Kidney (tissue), 14 donors: ENCODE results near the gene NAV3. TPM values are rescaled to one million over a fixed set of nuclear protein-coding genes. Genes with fewer than 3 reads are reported as not detected.

Source experiments
- DNase-seq, 5 donors: peaks; one replicate each; pipeline ENCODE4 v3.0.0-alpha.2; 2013 to 2020
- FAIRE-seq: peaks from 2 replicates; lab custom pipeline; 2012; peaks lifted over from hg19 to GRCh38; lab: Jason Lieb, UNC
- H3K27ac ChIP-seq, 2 donors: one replicate each; pipeline ENCODE4 v1.7.0; 2013; ENCODE audit warnings: low read depth in 2 of 2, low read length in 2 of 2, inconsistent platforms in 1 of 2
- H3K27me3 ChIP-seq: one replicate; pipeline ENCODE4 v1.7.1; 2013; ENCODE audit warnings: low read length, inconsistent platforms; ENCODE audit not compliant: control insufficient read depth, insufficient read depth
- H3K36me3 ChIP-seq, 3 donors: one replicate each; pipeline versions ENCODE4 v1.7.0 to v1.7.1; 2013; ENCODE audit warnings: low read length in 3 of 3, control low read depth in 1 of 3, inconsistent platforms in 1 of 3; ENCODE audit not compliant: insufficient read depth in 3 of 3, control insufficient read depth in 2 of 3
- H3K4me1 ChIP-seq, 3 donors: one replicate each; pipeline versions ENCODE4 v1.7.0 to v1.7.1; 2013; ENCODE audit warnings: low read length in 3 of 3, inconsistent platforms in 1 of 3, low read depth in 1 of 3; ENCODE audit not compliant: control insufficient read depth in 2 of 3, insufficient read depth in 2 of 3
- H3K4me3 ChIP-seq, 3 donors: one replicate each; pipeline versions ENCODE4 v1.7.0 to v1.8.1; 2013; ENCODE audit warnings: low read length in 3 of 3, control low read depth in 1 of 3, inconsistent platforms in 1 of 3
- H3K9ac ChIP-seq, 3 donors: one replicate each; pipeline versions ENCODE4 v1.7.0 to v1.7.1; 2013; ENCODE audit warnings: low read length in 3 of 3, control low read depth in 1 of 3, inconsistent platforms in 1 of 3
- H3K9me3 ChIP-seq, 3 donors: one replicate each; pipeline versions ENCODE4 v1.7.0 to v1.7.1; 2013; ENCODE audit warnings: low read length in 3 of 3, control low read depth in 1 of 3, inconsistent platforms in 1 of 3; ENCODE audit not compliant: control insufficient read depth in 2 of 3, insufficient read depth in 1 of 3
- intact Hi-C: fragments of 100-400 bp; cut with DNase I; formaldehyde crosslinking; loops from one replicate; pipeline ENCODE4 v1.11.1; 2022
- polyA plus RNA-seq: library from polyadenylated mRNA; stranded (reverse); fragments of 350-450 nt; fragmentation: Illumina TruSeq; extraction: RNeasy Lipid Tissue Mini Kit (QIAGEN cat#74804); gene quantifications from one replicate; pipeline ENCODE4 v1.2.3, GENCODE V29; 2014; ENCODE audit warnings: low read depth, low replicate concordance; ENCODE audit not compliant: insufficient read depth
- total RNA-seq: library from RNA; stranded (reverse); fragmentation: NEBNext Ultra II Directional; extraction: Animal tissue kit (Norgen Biotek cat#: 25700); gene quantifications from one replicate; pipeline ENCODE4 v1.2.1, GENCODE V29; 2021
- TF ChIP-seq, protein P1 (sequence below): IDR thresholded peaks from 3 replicates; pipeline ENCODE4 v1.5.1; 2012; ENCODE audit warnings: mild to moderate bottlenecking, moderate library complexity, borderline replicate concordance; ENCODE audit not compliant: insufficient read depth; ENCODE audit errors: extremely low read depth
- donor health status: control.
- donor health status: control.
- donor health status: control.
- donor health status: control.
- donor health status: control.
- donor health status: DM: yes; HTN: yes; CAD: no.
- donor health status: Normal renal cell carcinoma (clear cell type).

The NAV3 gene
- total and polyA plus RNA-seq, 2 donors from 2014 or later = 0.34 to 4.5 TPM

DNA sequence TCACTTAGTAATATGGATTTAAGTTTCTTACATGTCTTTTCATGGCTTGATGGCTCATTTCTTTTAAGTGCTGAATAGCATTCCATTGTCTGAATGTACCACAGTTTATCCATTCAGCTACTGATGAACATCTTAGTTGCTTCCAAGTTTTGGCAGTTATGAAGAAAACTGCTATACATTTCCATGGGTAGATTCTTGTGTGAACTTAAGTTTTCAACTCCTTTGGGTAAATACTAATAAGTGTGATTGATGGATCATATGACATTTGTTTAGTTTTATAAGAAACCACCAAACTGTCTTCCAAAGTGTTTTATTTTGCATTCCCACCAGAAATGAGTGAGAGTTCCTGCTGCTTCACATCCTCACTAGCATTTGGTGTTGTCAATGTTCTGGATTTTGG lies 119.2 kb downstream of the NAV3 start:
- Histone ChIP-seq H3K4me1 (no peaks in the 10 kb centered on the region), H3K27ac (no peak overlapping the region), H3K4me3 (no peak overlapping the region), H3K9me3 (no peaks in the 10 kb centered on the region), H3K9ac (no peak overlapping the region), H3K27me3 (no peaks in the 10 kb centered on the region), H3K36me3 (no peaks in the 10 kb centered on the region)
- DNase-seq (no peak), FAIRE-seq (no peak)
- TF ChIP-seq, protein P1, sequence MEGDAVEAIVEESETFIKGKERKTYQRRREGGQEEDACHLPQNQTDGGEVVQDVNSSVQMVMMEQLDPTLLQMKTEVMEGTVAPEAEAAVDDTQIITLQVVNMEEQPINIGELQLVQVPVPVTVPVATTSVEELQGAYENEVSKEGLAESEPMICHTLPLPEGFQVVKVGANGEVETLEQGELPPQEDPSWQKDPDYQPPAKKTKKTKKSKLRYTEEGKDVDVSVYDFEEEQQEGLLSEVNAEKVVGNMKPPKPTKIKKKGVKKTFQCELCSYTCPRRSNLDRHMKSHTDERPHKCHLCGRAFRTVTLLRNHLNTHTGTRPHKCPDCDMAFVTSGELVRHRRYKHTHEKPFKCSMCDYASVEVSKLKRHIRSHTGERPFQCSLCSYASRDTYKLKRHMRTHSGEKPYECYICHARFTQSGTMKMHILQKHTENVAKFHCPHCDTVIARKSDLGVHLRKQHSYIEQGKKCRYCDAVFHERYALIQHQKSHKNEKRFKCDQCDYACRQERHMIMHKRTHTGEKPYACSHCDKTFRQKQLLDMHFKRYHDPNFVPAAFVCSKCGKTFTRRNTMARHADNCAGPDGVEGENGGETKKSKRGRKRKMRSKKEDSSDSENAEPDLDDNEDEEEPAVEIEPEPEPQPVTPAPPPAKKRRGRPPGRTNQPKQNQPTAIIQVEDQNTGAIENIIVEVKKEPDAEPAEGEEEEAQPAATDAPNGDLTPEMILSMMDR = no peak
- intact Hi-C loops = no loop called here

DNA sequence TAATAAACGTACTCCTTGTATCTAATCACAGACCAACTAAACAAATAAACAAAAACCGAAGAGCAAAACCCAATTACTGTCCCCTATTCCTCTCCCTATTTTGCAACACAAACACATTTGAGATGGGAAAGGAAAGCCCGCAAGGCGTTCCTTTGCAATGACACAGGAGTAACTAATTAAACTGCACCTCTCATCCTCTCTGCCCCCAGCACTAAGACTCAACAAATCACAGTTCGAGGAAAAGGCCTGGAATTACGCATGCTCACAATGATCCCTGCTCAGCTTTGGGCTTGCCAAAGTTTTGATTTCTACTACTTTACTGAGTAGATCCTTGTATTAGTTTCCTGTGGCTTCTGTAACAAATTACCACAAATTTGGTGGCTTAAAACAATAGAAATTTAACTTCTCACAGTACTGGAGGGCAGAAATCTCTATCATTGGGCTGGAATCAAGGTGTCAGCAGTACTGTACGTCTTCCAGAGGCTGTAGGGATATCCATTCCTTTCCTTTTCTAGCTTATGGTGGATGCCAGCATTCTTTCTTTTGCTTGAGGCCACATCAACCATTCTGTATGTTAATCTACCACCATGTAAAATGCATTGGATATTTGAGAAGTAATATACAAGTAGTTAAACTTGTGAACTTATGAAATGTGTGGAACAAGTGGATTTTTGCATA lies 123.0 kb downstream of the NAV3 start:
- Histone ChIP-seq H3K27me3 (no peaks in the 10 kb centered on the region), H3K4me1 (no peaks in the 10 kb centered on the region), H3K27ac (no peak overlapping the region), H3K9ac (no peak overlapping the region), H3K9me3 (no peaks in the 10 kb centered on the region), H3K4me3 (no peak overlapping the region), H3K36me3 (no peaks in the 10 kb centered on the region)
- intact Hi-C loops = no loop called here
- FAIRE-seq (no peak), DNase-seq (no peak)
- TF ChIP-seq, protein P1 = no peak

DNA sequence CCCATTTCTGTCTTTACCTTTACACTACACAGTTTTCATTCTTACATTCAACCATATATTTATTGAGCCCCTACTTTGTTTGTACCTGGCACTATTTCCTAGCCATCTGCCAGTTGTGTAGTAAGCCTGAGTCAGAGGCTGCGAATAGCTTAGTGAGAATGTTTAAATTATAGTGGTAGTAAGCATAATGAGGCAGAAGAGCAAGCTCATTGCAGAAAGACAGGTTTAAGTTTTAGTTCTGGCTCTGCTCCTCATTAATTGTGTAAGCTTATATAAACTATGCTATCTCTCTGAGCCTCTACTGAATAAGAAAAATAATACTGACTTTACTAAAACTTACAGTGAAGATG lies 123.5 kb downstream of the NAV3 start:
- no peaks in the 10 kb centered on the region for H3K4me1 ChIP-seq
- no peak overlapping the region for H3K9ac ChIP-seq
- FAIRE-seq (no peak), DNase-seq (no peak)
- no peaks in the 10 kb centered on the region for H3K36me3 ChIP-seq
- no peak overlapping the region for H3K27ac ChIP-seq
- TF ChIP-seq, protein P1 = no peak
- intact Hi-C loops = no loop called here
- H3K4me3 ChIP-seq = no peak overlapping the region
- H3K27me3 ChIP-seq = no peaks in the 10 kb centered on the region
- no peaks in the 10 kb centered on the region for H3K9me3 ChIP-seq

DNA sequence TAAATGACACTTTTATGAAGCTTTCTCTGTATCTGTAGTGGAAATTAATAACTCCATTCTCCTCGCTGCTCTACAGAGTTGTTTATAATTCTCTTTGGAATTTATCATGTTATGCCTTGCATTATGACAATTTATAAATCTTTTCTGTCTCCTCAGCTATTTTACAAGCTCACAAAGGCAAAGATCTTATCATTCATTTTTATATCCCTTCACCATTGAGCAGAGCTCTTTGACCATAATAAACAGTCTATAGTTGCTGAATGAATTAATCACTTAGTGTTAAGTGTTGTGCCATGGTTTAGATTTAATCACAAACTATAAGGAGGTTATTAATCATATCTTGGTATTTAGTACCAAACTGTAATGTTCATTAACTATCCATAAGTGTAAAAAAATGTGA lies 126.4 kb downstream of the NAV3 start:
- Histone ChIP-seq H3K9me3 (no peaks in the 10 kb centered on the region), H3K27me3 (no peaks in the 10 kb centered on the region), H3K9ac (no peak overlapping the region), H3K4me3 (no peak overlapping the region), H3K36me3 (no peaks in the 10 kb centered on the region), H3K4me1 (no peaks in the 10 kb centered on the region), H3K27ac (no peak overlapping the region)
- TF ChIP-seq, protein P1 = no peak
- intact Hi-C loops = no loop called here
- DNase-seq (peak in 1 of 5 donors; percentile 40), FAIRE-seq (no peak)
